ENCODE results near the gene CDH23. TPM values are rescaled to one million over a fixed set of nuclear protein-coding genes. Genes with fewer than 3 reads are reported as not detected.

CDH23 gene
- total RNA-seq, 6 donors from 2014 or later: 4.7 to 29.3 (median 10.4) TPM

- Histone ChIP-seq H3K4me1 (peaks cover 46 to 67% (median 54%) of the 10 kb centered on the region in 4 donors), H3K27ac (peak overlapping the region; percentile 8 to 48 (median 46)), H3K36me3 (peaks cover 5 to 28% (median 22%) of the 10 kb centered on the region in 4 donors), H3K4me3 (no peak overlapping the region), H3K9me3 (no peaks in the 10 kb centered on the region), H3K27me3 (no peaks in the 10 kb centered on the region)
- WGBS, 2 donors: 66 to 71% methylated on average over 7 to 11 of the region's 11 CpGs
- TF ChIP-seq POLR2A (IDR thresholded peaks at IDR 0.05) (no peak), POLR2AphosphoS5 (IDR thresholded peaks at IDR 0.05) (no peak), EP300 (IDR thresholded peaks at IDR 0.05) (no peak)
- TF ChIP-seq, protein P1, sequence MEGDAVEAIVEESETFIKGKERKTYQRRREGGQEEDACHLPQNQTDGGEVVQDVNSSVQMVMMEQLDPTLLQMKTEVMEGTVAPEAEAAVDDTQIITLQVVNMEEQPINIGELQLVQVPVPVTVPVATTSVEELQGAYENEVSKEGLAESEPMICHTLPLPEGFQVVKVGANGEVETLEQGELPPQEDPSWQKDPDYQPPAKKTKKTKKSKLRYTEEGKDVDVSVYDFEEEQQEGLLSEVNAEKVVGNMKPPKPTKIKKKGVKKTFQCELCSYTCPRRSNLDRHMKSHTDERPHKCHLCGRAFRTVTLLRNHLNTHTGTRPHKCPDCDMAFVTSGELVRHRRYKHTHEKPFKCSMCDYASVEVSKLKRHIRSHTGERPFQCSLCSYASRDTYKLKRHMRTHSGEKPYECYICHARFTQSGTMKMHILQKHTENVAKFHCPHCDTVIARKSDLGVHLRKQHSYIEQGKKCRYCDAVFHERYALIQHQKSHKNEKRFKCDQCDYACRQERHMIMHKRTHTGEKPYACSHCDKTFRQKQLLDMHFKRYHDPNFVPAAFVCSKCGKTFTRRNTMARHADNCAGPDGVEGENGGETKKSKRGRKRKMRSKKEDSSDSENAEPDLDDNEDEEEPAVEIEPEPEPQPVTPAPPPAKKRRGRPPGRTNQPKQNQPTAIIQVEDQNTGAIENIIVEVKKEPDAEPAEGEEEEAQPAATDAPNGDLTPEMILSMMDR (IDR thresholded peaks at IDR 0.05): no peak
- ATAC-seq (ENCODE audit: low FRiP score in 2 of 2) (peak; percentile 9 to 48), DNase-seq (no peak)
Measured at GRCh38 chr10:71835671-71836595, 439.2 kb downstream of the CDH23 start.

GRCh38 chr10:71836596-71836974 lies 439.9 kb downstream of the CDH23 start:
- WGBS, 2 donors: 64 to 76% methylated on average over 4 of the region's 4 CpGs

GRCh38 chr10:71837098-71837827 lies 440.5 kb downstream of the CDH23 start:
- peaks cover 50 to 79% (median 57%) of the 10 kb centered on the region in 4 donors for H3K4me1 ChIP-seq
- ATAC-seq (ENCODE audit: low FRiP score in 2 of 2): no peak
- no peak for DNase-seq
- peaks cover 0 to 15% (median 10%) of the 10 kb centered on the region in 4 donors for H3K36me3 ChIP-seq
- 77 to 79% methylated on average over 17 of the region's 17 CpGs for WGBS, 2 donors
- H3K27ac ChIP-seq: peak overlapping the region; percentile 15 to 48 (median 34)
- H3K4me3 ChIP-seq: no peak overlapping the region
- H3K9me3 ChIP-seq: no peaks in the 10 kb centered on the region
- TF ChIP-seq POLR2AphosphoS5 (IDR thresholded peaks at IDR 0.05) (no peak), POLR2A (IDR thresholded peaks at IDR 0.05) (no peak), EP300 (IDR thresholded peaks at IDR 0.05) (no peak)
- TF ChIP-seq, protein P1 (IDR thresholded peaks at IDR 0.05): no peak
- H3K27me3 ChIP-seq: no peaks in the 10 kb centered on the region

More at GRCh38 chr10:71836596-71836974, 439.9 kb downstream of the CDH23 start:
- DNase-seq (no peak), ATAC-seq (ENCODE audit: low FRiP score in 2 of 2) (peak in 1 of 2 donors; percentile 25)
- TF ChIP-seq POLR2AphosphoS5 (IDR thresholded peaks at IDR 0.05): no peak
- Histone ChIP-seq H3K27ac (peak overlapping the region; percentile 15 to 48 (median 46)), H3K4me1 (peaks cover 46 to 74% (median 57%) of the 10 kb centered on the region in 4 donors), H3K36me3 (peaks cover 0 to 21% (median 16%) of the 10 kb centered on the region in 4 donors), H3K4me3 (no peak overlapping the region), H3K9me3 (no peaks in the 10 kb centered on the region), H3K27me3 (no peaks in the 10 kb centered on the region)

GRCh38 chr10:71838264-71839211 lies 441.8 kb downstream of the CDH23 start:
- H3K27me3 ChIP-seq: no peaks in the 10 kb centered on the region
- peaks cover 0 to 8% (median 3%) of the 10 kb centered on the region in 4 donors for H3K36me3 ChIP-seq
- TF ChIP-seq EP300 (IDR thresholded peaks at IDR 0.05) (no peak), POLR2A (IDR thresholded peaks at IDR 0.05) (no peak), POLR2AphosphoS5 (IDR thresholded peaks at IDR 0.05) (no peak)
- TF ChIP-seq, protein P1 (IDR thresholded peaks at IDR 0.05): no peak
- no peaks in the 10 kb centered on the region for H3K9me3 ChIP-seq
- H3K4me3 ChIP-seq: no peak overlapping the region
- WGBS, 2 donors: 73 to 77% methylated on average over 14 of the region's 14 CpGs
- no peak for DNase-seq
- peaks cover 58 to 84% (median 62%) of the 10 kb centered on the region in 4 donors for H3K4me1 ChIP-seq
- ATAC-seq (ENCODE audit: low FRiP score in 2 of 2): peak in 1 of 2 donors; percentile 37
- peak overlapping the region in 2 of 4 donors; percentile 24 to 53 for H3K27ac ChIP-seq

All from upper lobe of left lung (tissue), 6 donors.